Keratinocyte (primary cell): ENCODE data around the gene CEP131. TPM values are rescaled to one million over a fixed set of nuclear protein-coding genes. Genes with fewer than 3 reads are reported as not detected.

Experiments
- DNase-seq: peaks from one replicate; pipeline ENCODE4 v3.0.0-alpha.2; 2011; ENCODE audit warnings: low read depth, missing footprints, low spot score
- FAIRE-seq: peaks from 2 replicates; lab custom pipeline; 2011; peaks lifted over from hg19 to GRCh38; lab: Jason Lieb, UNC
- H2AFZ ChIP-seq: 2 replicates; pipeline ENCODE4 v1.6.0; 2012; ENCODE audit warnings: low read length, control low read depth, inconsistent platforms; ENCODE audit not compliant: control insufficient read depth
- H3K27ac ChIP-seq: 2 replicates; pipeline ENCODE4 v1.5.1; 2011; ENCODE audit warnings: low read length; ENCODE audit not compliant: control insufficient read depth, insufficient read depth
- H3K27me3 ChIP-seq: 3 replicates; pipeline ENCODE4 v1.6.0; 2011; ENCODE audit warnings: low read length; ENCODE audit not compliant: control insufficient read depth, insufficient read depth; ENCODE audit errors: extremely low read depth
- H3K36me3 ChIP-seq, 2 experiments: 2 replicates in 1 of 2; 3 replicates in 1 of 2; pipeline ENCODE4 v1.5.1; 2011; ENCODE audit warnings: low read length in 2 of 2, mild to moderate bottlenecking in 1 of 2; ENCODE audit not compliant: control insufficient read depth in 2 of 2, insufficient read depth in 2 of 2; ENCODE audit errors: extremely low read depth in 1 of 2
- H3K4me1 ChIP-seq: 3 replicates; pipeline ENCODE4 v1.5.1; 2011; ENCODE audit warnings: low read length; ENCODE audit not compliant: control insufficient read depth, insufficient read depth; ENCODE audit errors: extremely low read depth
- H3K4me2 ChIP-seq: 3 replicates; pipeline ENCODE4 v1.6.0; 2011; ENCODE audit warnings: low read depth, low read length; ENCODE audit not compliant: control insufficient read depth, insufficient read depth; ENCODE audit errors: extremely low read depth
- H3K4me3 ChIP-seq, 3 experiments: fragments of 200-600 bp in 1 of 3; sonication (generic) in 1 of 3; 2 replicates in 2 of 3; 3 replicates in 1 of 3; pipeline ENCODE4 v1.5.1; 2011 to 2016; ENCODE audit warnings: low read length in 3 of 3, mild to moderate bottlenecking in 3 of 3, control low read depth in 2 of 3, inconsistent platforms in 1 of 3, low read depth in 1 of 3, mixed read lengths in 1 of 3, mixed run types in 1 of 3, moderate library complexity in 1 of 3; ENCODE audit not compliant: control insufficient read depth in 2 of 3, insufficient read depth in 2 of 3; ENCODE audit errors: extremely low read depth in 1 of 3
- H3K79me2 ChIP-seq: 2 replicates; pipeline ENCODE4 v1.6.0; 2012; ENCODE audit warnings: low read length; ENCODE audit not compliant: control insufficient read depth, insufficient read depth
- H3K9ac ChIP-seq: 3 replicates; pipeline ENCODE4 v1.6.0; 2011; ENCODE audit warnings: low read length; ENCODE audit not compliant: control insufficient read depth, insufficient read depth; ENCODE audit errors: extremely low read depth
- H3K9me1 ChIP-seq: 3 replicates; pipeline ENCODE4 v1.6.0; 2011; ENCODE audit warnings: low read length; ENCODE audit not compliant: control insufficient read depth, insufficient read depth; ENCODE audit errors: extremely low read depth
- H3K9me3 ChIP-seq: 2 replicates; pipeline ENCODE4 v1.5.1; 2012; ENCODE audit warnings: low read depth, low read length; ENCODE audit not compliant: control insufficient read depth
- H4K20me1 ChIP-seq: 3 replicates; pipeline ENCODE4 v1.6.0; 2011; ENCODE audit warnings: low read length; ENCODE audit not compliant: control insufficient read depth, insufficient read depth; ENCODE audit errors: extremely low read depth
- EZH2 ChIP-seq: IDR thresholded peaks from one replicate; pipeline ENCODE4 v1.6.1; 2012; ENCODE audit warnings: inconsistent platforms, mild to moderate bottlenecking, low read length, moderate library complexity
- dilution Hi-C: fragments of 300-500 bp; cut with MboI; formaldehyde crosslinking; loops from one replicate; pipeline ENCODE4 v1.7.0; 2020; ENCODE audit warnings: low sequenced_read_pairs; ENCODE audit not compliant: extremely low pct_ligation_motif_present
- polyA plus RNA-seq, 5 experiments: library from polyadenylated mRNA; depleted of rRNA in 3 of 5; stranded (reverse) in 3 of 5; stranded (forward) in 1 of 5; unstranded in 1 of 5; fragments of >200 nt; gene quantifications; 1 replicate in 1 of 5; 2 replicates in 3 of 5; 3 replicates in 1 of 5; pipeline versions ENCODE4 v1.2.1 to v1.2.3, GENCODE V29; 2011 to 2012; ENCODE audit warnings: missing spikeins in 2 of 5, low read depth in 1 of 5, low replicate concordance in 1 of 5
- TF ChIP-seq, protein P1 (sequence below), 3 experiments: IDR thresholded peaks in 1 of 3; conservative IDR thresholded peaks in 1 of 3; optimal IDR thresholded peaks in 1 of 3; 2 replicates in 2 of 3; 3 replicates in 1 of 3; pipeline versions ENCODE3 to v1.5.1; 2011; ENCODE audit warnings: low read length in 3 of 3, mild to moderate bottlenecking in 3 of 3, moderate library complexity in 2 of 3, control low read depth in 1 of 3, inconsistent platforms in 1 of 3; ENCODE audit not compliant: insufficient read depth in 2 of 3; ENCODE audit errors: extremely low read depth in 1 of 3

CEP131 gene
- polyA plus RNA-seq, 1 donor (not counting 4 experiments of a cell fraction or from before 2014, with no cell fraction given): 2.6 TPM

DNA sequence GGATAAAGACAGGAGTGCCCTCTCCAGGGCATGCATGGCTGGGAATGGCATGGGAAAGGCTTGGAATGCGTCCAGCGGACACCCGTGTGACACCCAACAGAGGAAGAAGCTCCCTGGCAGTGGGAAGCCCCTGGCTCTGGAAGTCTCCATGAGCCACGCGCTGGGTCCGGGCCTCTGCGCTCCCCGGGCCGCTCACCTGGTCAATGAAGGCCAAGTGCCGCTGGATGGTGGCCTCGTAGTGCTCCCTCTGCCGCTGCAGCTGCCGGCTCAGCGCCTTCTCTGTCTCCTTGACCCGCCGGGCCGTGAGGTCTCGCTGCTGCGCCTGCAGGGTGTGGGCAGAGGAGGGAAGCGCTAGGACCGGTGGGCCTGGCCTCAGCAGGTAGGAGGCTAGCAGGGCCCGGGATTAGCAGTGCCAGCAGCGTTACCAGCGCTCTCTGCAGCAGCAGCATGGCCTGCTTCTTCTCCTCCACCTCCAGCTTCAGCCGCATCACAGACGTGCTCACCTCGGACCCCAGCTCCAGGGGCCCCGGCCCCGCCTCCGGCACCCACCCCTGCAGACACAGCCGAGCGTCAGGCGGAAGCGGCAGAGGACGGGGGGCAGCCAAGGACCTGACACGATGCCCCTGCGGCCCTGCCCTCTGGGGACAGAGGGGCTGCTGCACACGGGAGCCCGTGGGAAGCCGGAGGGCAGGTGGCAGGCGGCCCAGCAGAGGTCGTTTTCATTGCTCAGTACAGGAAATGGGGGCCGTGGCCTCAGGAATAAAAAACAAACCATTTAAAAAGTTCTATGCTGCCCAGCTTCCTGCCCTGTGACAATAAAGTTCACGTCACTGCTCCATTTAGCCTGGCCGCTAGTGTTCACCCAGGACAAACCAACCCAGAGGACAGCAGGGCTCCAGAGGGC, 26.0 kb downstream of the CEP131 start:
- Histone ChIP-seq H3K4me2 (no peak overlapping the region), H3K9ac (no peak overlapping the region), H3K79me2 (no peaks in the 10 kb centered on the region), H3K9me3 (no peaks in the 10 kb centered on the region), H4K20me1 (no peaks in the 10 kb centered on the region), H3K4me3 (no peak overlapping the region), H3K27ac (no peak overlapping the region), H3K4me1 (no peaks in the 10 kb centered on the region), H3K27me3 (no peaks in the 10 kb centered on the region), H2AFZ (no peak overlapping the region), H3K9me1 (no peaks in the 10 kb centered on the region), H3K36me3 (no peaks in the 10 kb centered on the region)
- dilution Hi-C loops: no loop called here
- TF ChIP-seq, protein P1, sequence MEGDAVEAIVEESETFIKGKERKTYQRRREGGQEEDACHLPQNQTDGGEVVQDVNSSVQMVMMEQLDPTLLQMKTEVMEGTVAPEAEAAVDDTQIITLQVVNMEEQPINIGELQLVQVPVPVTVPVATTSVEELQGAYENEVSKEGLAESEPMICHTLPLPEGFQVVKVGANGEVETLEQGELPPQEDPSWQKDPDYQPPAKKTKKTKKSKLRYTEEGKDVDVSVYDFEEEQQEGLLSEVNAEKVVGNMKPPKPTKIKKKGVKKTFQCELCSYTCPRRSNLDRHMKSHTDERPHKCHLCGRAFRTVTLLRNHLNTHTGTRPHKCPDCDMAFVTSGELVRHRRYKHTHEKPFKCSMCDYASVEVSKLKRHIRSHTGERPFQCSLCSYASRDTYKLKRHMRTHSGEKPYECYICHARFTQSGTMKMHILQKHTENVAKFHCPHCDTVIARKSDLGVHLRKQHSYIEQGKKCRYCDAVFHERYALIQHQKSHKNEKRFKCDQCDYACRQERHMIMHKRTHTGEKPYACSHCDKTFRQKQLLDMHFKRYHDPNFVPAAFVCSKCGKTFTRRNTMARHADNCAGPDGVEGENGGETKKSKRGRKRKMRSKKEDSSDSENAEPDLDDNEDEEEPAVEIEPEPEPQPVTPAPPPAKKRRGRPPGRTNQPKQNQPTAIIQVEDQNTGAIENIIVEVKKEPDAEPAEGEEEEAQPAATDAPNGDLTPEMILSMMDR (optimal IDR thresholded peaks at IDR 0.05 in 1 of 3, IDR thresholded peaks at IDR 0.05 in 1 of 3, conservative IDR thresholded peaks at IDR 0.05 in 1 of 3; ENCODE audit: extremely low read depth in 1 of 3, insufficient read depth in 2 of 3, low read length in 3 of 3): no peak
- TF ChIP-seq EZH2: no peak
- DNase-seq (no peak), FAIRE-seq (no peak)

DNA sequence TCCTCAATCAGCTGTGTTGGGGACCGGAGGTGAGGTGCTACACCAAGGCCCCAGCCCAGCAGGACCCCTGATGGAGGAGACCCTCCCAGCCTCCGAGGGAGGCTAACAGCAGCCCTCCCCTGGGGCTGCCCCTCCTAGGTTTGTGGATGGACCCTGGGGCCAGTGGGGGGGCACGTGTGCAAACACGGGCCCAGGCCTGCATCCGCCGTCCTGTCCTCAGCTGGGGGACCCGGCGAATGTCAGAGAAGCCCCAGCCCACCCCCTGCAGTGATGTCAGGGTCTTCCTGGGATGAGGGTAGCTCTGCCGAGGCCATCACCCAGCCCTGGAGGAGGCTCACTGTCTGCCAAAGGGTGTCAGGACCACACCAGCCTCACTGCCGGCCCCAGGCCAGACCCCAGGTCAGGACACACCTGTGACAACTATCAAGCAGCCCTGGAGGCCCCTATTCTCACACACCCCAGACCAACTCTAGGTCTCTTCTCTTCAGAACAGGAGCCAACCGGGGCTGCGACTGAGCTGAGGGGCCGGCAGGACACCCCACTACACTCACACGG, 26.7 kb downstream of the CEP131 start:
- dilution Hi-C loops: no loop called here
- H3K27me3 ChIP-seq: no peaks in the 10 kb centered on the region

More for the DNA sequence above, 26.7 kb downstream of the CEP131 start:
- H3K9ac ChIP-seq: no peak overlapping the region
- TF ChIP-seq, protein P1 (optimal IDR thresholded peaks at IDR 0.05 in 1 of 3, IDR thresholded peaks at IDR 0.05 in 1 of 3, conservative IDR thresholded peaks at IDR 0.05 in 1 of 3; ENCODE audit: extremely low read depth in 1 of 3, insufficient read depth in 2 of 3, low read length in 3 of 3): no peak
- TF ChIP-seq EZH2: no peak
- H3K4me2 ChIP-seq: no peak overlapping the region
- no peak for DNase-seq
- H4K20me1 ChIP-seq: no peaks in the 10 kb centered on the region
- no peak overlapping the region for H3K27ac ChIP-seq
- H3K36me3 ChIP-seq: peaks cover 0 to 1% of the 10 kb centered on the region in 2 experiments
- H3K79me2 ChIP-seq: no peaks in the 10 kb centered on the region
- no peaks in the 10 kb centered on the region for H3K9me3 ChIP-seq
- H3K4me1 ChIP-seq: no peaks in the 10 kb centered on the region
- no peak overlapping the region for H2AFZ ChIP-seq
- no peak overlapping the region for H3K4me3 ChIP-seq
- no peaks in the 10 kb centered on the region for H3K9me1 ChIP-seq
- no peak for FAIRE-seq
